ENCODE results near the gene RESP18.
"Not testable (repeated sequence)": the region's sequence is repeated elsewhere in the genome, so short reads cannot be mapped to it uniquely, and the experiment has no call there.

The RESP18 gene

DNA sequence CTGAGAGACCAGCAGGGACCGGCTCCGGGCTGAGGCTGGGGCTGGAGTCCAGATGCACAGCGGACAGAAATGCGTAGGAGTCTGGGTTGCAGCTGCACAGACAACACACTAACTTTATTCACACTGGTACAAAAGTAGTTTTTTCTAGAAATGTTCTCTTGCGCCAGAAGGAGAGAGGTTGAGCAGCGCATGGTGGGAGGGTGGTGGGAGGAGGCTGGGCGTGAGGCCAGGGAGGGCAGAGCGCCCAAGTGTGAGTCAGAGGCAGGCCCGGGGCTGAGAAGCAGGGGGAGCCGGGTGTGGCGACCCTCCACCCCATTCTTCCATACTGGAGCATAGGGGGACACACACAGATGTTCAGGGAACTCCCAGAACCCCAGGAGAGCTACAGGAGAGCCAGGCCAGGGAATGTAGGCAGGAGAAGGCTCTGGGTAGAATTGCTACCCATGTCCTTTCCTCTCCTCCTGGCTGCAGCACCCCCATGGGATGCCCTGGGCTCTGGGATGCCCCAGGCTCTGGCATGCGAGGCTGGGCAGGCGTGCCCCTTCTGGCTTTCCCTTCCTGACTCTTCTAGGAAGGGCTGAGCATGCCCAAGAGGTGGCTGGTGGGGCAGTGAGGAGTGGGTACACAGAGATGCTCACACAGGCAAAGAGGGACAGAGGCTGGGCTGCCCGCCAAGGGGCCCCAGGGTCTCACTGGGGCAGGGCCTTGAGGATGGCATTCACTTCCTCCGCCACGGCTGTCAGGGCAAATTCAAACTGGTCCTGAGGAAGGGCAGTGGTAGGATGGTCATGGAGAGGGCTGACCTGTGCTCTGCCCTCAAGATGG lies 42.8 kb downstream of the RESP18 start:
- Histone ChIP-seq H3K9ac (ENCODE audit: low read length) (peak overlapping the region; percentile 73), H3K9me3 (ENCODE audit: control insufficient read depth, low read length) (no peaks in the 10 kb centered on the region), H3K36me3 (ENCODE audit: control insufficient read depth, insufficient read depth, low read length, severe bottlenecking) (peaks cover 3% of the 10 kb centered on the region), H3K4me3 (ENCODE audit: low read length) (peak overlapping the region; percentile 48), H3K27me3 (replicated peaks; ENCODE audit: control insufficient read depth, insufficient read depth, low read length) (no peaks in the 10 kb centered on the region), H3K4me1 (ENCODE audit: control insufficient read depth, insufficient read depth, low read length) (peaks cover 37% of the 10 kb centered on the region)
- peak; percentile 94 for DNase-seq (ENCODE audit: low read depth)

DNA sequence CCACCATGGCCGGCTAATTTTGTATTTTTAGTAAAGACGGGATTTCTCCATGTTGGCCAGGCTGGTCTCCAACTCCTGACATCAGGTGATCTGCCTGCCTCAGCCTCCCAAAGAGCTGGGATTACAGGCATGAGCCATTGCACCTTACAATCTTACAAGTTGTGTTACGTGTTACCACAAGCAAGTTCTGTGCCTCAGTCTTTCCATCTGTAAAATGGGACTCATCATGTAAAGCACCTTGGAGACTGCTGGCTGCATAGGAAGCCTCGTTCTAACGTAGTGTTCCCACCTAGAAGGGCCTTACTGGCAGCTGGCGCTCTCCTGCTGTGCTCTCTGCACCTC lies 43.4 kb downstream of the RESP18 start:
- Histone ChIP-seq H3K4me1 (ENCODE audit: control insufficient read depth, insufficient read depth, low read length) (peaks cover 33% of the 10 kb centered on the region), H3K4me3 (ENCODE audit: low read length) (peak overlapping the region; percentile 48), H3K9ac (ENCODE audit: low read length) (peak overlapping the region; percentile 73), H3K27me3 (replicated peaks; ENCODE audit: control insufficient read depth, insufficient read depth, low read length) (no peaks in the 10 kb centered on the region), H3K36me3 (ENCODE audit: control insufficient read depth, insufficient read depth, low read length, severe bottlenecking) (peaks cover 8% of the 10 kb centered on the region), H3K9me3 (ENCODE audit: control insufficient read depth, low read length) (no peaks in the 10 kb centered on the region)
- no peak for DNase-seq (ENCODE audit: low read depth)

DNA sequence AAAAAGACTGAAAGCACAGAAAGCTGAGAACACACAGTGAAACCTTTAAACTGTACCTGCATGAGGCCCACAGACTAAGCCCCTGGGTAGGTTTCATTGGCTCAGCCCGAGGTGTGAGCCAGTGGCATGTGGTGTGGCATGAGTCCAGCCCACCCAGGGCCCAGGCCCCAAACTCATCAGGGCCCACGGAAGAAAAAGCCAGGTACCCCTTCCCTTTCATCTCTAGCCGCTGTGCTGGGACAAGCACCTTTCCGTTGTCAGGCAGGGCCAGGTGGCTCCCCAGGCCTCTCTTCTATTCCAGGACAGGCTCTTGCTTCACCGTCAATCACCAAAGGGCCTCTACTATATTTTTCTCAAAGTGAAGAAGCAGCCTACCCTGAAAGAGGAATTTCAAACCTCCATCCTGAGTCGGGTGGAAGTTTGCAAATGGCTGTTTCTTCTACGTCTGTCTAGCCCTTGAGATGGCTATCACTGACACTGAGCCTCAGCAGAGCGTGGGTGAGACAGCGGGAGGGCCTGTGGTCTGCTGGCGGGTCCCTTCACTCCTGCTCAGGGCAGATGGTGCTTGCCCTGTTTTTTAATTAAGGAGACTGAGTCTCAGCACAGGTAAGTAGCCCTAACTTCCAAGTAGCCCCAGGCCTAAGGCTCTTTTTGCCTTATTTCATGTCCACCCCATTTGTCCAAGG lies 44.8 kb downstream of the RESP18 start:
- no peak for DNase-seq (ENCODE audit: low read depth)
- H3K4me1 ChIP-seq (ENCODE audit: control insufficient read depth, insufficient read depth, low read length) = peaks cover 27% of the 10 kb centered on the region
- peaks cover 21% of the 10 kb centered on the region for H3K36me3 ChIP-seq (ENCODE audit: control insufficient read depth, insufficient read depth, low read length, severe bottlenecking)
- no peak overlapping the region for H3K9ac ChIP-seq (ENCODE audit: low read length)
- no peak overlapping the region for H3K4me3 ChIP-seq (ENCODE audit: low read length)
- H3K27me3 ChIP-seq (replicated peaks; ENCODE audit: control insufficient read depth, insufficient read depth, low read length) = no peaks in the 10 kb centered on the region
- no peaks in the 10 kb centered on the region for H3K9me3 ChIP-seq (ENCODE audit: control insufficient read depth, low read length)

DNA sequence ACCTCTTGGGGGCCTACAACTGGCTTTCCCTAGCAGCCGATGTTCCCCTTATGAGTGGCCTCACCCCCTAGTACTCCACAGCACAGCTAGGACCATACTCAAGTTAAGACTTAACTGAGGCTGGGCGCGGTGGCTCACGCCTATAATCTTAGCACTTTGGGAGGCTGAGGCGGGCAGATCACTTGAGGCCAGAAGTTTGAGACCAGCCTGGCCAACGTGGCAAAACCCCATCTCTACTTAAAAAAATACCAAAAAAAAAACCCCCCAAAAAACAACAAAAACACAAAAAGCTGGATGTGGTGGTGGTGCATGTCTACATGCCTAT lies 45.5 kb downstream of the RESP18 start:
- H3K4me1 ChIP-seq (ENCODE audit: control insufficient read depth, insufficient read depth, low read length) = peaks cover 27% of the 10 kb centered on the region
- DNase-seq (ENCODE audit: low read depth); H3K4me3 ChIP-seq (ENCODE audit: low read length); H3K9me3 ChIP-seq (ENCODE audit: control insufficient read depth, low read length); H3K27me3 ChIP-seq (replicated peaks; ENCODE audit: control insufficient read depth, insufficient read depth, low read length): not testable (repeated sequence)
- peak overlapping the region; percentile 51 for H3K9ac ChIP-seq (ENCODE audit: low read length)
- H3K36me3 ChIP-seq (ENCODE audit: control insufficient read depth, insufficient read depth, low read length, severe bottlenecking) = peaks cover 27% of the 10 kb centered on the region

- no peaks in the 10 kb centered on the region for H3K9me3 ChIP-seq (ENCODE audit: control insufficient read depth, low read length)
- H3K4me3 ChIP-seq (ENCODE audit: low read length) = no peak overlapping the region
- H3K36me3 ChIP-seq (ENCODE audit: control insufficient read depth, insufficient read depth, low read length, severe bottlenecking) = peaks cover 32% of the 10 kb centered on the region
- H3K4me1 ChIP-seq (ENCODE audit: control insufficient read depth, insufficient read depth, low read length) = peaks cover 27% of the 10 kb centered on the region
- DNase-seq (ENCODE audit: low read depth) = peak; percentile 41
- H3K9ac ChIP-seq (ENCODE audit: low read length) = peak overlapping the region; percentile 51
- H3K27me3 ChIP-seq (replicated peaks; ENCODE audit: control insufficient read depth, insufficient read depth, low read length) = no peaks in the 10 kb centered on the region
Observed at GRCh38 chr2:219286436-219287115, 46.0 kb downstream of the RESP18 start.

DNA sequence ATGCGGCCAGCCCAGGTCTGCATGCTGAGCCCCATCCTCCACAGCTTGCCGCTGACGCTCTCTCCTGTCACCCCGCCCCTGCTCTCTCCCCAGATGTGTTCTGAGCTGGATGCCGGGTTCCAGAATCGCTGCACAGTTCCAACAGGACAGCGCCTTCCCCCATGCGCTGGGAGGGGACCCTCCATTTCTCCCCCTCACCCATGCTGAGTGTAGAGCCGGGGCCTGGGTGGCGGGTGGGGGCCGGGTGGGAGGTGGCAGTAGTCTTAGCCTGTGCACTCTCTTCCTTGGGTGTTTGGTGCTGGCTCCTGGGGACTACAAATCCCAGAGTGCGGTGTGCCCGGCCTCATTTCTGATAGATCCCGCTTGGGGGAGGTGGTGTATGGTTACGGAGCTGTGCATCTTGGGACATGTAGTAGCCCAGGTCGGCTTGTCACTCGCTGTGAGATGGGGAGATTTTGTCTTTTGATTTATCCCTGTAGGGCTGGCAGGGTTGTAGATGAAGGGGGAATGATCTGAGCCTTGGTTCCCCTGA lies 46.6 kb downstream of the RESP18 start:
- Histone ChIP-seq H3K4me1 (ENCODE audit: control insufficient read depth, insufficient read depth, low read length) (peaks cover 27% of the 10 kb centered on the region), H3K9ac (ENCODE audit: low read length) (peak overlapping the region; percentile 51), H3K4me3 (ENCODE audit: low read length) (no peak overlapping the region), H3K27me3 (replicated peaks; ENCODE audit: control insufficient read depth, insufficient read depth, low read length) (no peaks in the 10 kb centered on the region), H3K36me3 (ENCODE audit: control insufficient read depth, insufficient read depth, low read length, severe bottlenecking) (peaks cover 38% of the 10 kb centered on the region), H3K9me3 (ENCODE audit: control insufficient read depth, low read length) (no peaks in the 10 kb centered on the region)
- peak; percentile 49 for DNase-seq (ENCODE audit: low read depth)

- H3K9ac ChIP-seq (ENCODE audit: low read length) = no peak overlapping the region
- DNase-seq (ENCODE audit: low read depth) = no peak
- H3K9me3 ChIP-seq (ENCODE audit: control insufficient read depth, low read length) = no peaks in the 10 kb centered on the region
- H3K4me1 ChIP-seq (ENCODE audit: control insufficient read depth, insufficient read depth, low read length) = peaks cover 29% of the 10 kb centered on the region
- no peaks in the 10 kb centered on the region for H3K27me3 ChIP-seq (replicated peaks; ENCODE audit: control insufficient read depth, insufficient read depth, low read length)
- no peak overlapping the region for H3K4me3 ChIP-seq (ENCODE audit: low read length)
- H3K36me3 ChIP-seq (ENCODE audit: control insufficient read depth, insufficient read depth, low read length, severe bottlenecking) = peaks cover 43% of the 10 kb centered on the region
Observed at GRCh38 chr2:219285373-219285735, 47.2 kb downstream of the RESP18 start.

DNA sequence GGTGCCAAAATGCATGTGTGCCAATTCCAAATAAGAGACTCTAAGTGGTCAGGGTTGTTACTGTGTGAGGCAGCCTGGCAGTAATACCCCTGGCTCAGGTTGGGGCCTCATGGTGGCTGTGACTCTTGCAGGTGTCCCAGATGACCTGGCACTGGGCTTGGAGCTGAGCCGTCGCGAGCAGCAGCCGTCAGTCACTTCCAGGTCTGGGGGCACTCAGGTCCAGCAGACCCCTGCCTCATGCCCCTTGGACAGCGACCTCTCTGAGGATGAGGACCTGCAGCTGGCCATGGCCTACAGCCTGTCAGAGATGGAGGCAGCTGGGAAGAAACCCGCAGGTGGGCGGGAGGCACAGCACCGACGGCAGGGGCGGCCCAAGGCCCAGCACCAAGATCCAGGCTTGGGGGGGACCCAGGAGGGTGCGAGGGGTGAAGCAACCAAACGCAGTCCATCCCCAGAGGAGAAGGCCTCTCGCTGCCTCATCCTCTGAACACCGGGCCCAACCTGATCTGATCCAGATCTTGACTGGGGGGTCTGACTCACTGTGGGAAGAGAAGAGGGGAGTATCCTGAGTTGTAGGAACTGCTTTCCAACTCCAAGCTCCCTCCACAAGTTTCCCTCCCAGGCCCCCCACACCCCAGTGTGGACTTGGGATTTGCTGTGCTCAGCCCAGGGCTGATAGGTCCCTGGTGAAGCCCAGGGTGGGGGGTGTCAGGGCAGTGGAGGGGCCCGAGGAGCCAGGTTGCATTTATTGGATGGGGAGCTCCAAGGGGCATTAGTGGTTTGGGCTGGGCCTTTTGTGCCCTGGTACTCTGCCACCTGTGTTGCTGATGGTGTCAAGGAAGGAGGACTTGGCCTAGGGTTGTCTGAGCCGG lies 47.8 kb downstream of the RESP18 start:
- peaks cover 43% of the 10 kb centered on the region for H3K36me3 ChIP-seq (ENCODE audit: control insufficient read depth, insufficient read depth, low read length, severe bottlenecking)
- no peaks in the 10 kb centered on the region for H3K9me3 ChIP-seq (ENCODE audit: control insufficient read depth, low read length)
- H3K9ac ChIP-seq (ENCODE audit: low read length) = no peak overlapping the region
- no peak for DNase-seq (ENCODE audit: low read depth)
- no peak overlapping the region for H3K4me3 ChIP-seq (ENCODE audit: low read length)
- peaks cover 30% of the 10 kb centered on the region for H3K4me1 ChIP-seq (ENCODE audit: control insufficient read depth, insufficient read depth, low read length)
- no peaks in the 10 kb centered on the region for H3K27me3 ChIP-seq (replicated peaks; ENCODE audit: control insufficient read depth, insufficient read depth, low read length)

DNA sequence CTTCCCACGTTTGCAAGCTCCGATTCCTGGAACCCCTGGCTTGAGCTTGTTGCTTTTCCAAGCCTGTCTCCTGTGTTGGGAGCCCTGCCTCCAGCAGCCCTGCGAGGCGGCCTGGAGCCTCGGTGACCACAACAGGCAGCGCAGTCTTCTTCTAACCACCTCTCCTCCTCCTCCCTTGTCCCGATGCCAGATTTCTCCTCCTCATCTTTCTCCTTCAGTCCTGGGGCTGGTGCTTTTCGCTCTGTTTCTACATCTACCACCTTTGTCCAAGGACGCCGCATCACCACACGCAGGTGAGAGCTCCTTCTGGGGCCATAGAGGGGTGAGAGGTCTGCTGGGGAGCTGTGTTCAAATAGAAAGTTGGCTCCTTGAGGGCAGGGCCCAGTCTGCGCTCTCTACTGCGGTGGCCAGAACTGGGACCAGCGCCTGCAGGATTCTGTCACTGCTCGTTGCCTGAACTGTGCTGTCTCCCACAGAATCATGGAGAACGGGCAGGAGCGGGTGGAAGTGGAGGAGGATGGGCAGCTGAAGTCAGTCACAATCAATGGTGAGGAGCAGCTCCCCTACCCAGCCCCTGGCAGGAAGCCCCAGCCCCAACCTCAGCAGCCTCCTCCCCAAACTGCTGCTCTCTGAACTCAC lies 49.5 kb downstream of the RESP18 start:
- DNase-seq (ENCODE audit: low read depth) = no peak
- Histone ChIP-seq H3K27me3 (replicated peaks; ENCODE audit: control insufficient read depth, insufficient read depth, low read length) (no peaks in the 10 kb centered on the region), H3K9me3 (ENCODE audit: control insufficient read depth, low read length) (no peaks in the 10 kb centered on the region)

GRCh38 chr2:219282375-219282774 lies 50.2 kb downstream of the RESP18 start:
- no peak overlapping the region for H3K9ac ChIP-seq (ENCODE audit: low read length)
- DNase-seq (ENCODE audit: low read depth) = no peak
- no peaks in the 10 kb centered on the region for H3K9me3 ChIP-seq (ENCODE audit: control insufficient read depth, low read length)
- H3K27me3 ChIP-seq (replicated peaks; ENCODE audit: control insufficient read depth, insufficient read depth, low read length) = no peaks in the 10 kb centered on the region
- H3K36me3 ChIP-seq (ENCODE audit: control insufficient read depth, insufficient read depth, low read length, severe bottlenecking) = peaks cover 43% of the 10 kb centered on the region
- peaks cover 37% of the 10 kb centered on the region for H3K4me1 ChIP-seq (ENCODE audit: control insufficient read depth, insufficient read depth, low read length)
- no peak overlapping the region for H3K4me3 ChIP-seq (ENCODE audit: low read length)

More for the DNA sequence above, 49.5 kb downstream of the RESP18 start:
- no peak overlapping the region for H3K4me3 ChIP-seq (ENCODE audit: low read length)
- peaks cover 43% of the 10 kb centered on the region for H3K36me3 ChIP-seq (ENCODE audit: control insufficient read depth, insufficient read depth, low read length, severe bottlenecking)
- peaks cover 33% of the 10 kb centered on the region for H3K4me1 ChIP-seq (ENCODE audit: control insufficient read depth, insufficient read depth, low read length)
- H3K9ac ChIP-seq (ENCODE audit: low read length) = no peak overlapping the region
